NCI-H146 (cell line): ENCODE measurements around the gene IPO13.

Experiments used
- DNase-seq: peaks from one replicate; lab custom pipeline; 2025; lab: John Stamatoyannopoulos, UW

Gene IPO13

DNA sequence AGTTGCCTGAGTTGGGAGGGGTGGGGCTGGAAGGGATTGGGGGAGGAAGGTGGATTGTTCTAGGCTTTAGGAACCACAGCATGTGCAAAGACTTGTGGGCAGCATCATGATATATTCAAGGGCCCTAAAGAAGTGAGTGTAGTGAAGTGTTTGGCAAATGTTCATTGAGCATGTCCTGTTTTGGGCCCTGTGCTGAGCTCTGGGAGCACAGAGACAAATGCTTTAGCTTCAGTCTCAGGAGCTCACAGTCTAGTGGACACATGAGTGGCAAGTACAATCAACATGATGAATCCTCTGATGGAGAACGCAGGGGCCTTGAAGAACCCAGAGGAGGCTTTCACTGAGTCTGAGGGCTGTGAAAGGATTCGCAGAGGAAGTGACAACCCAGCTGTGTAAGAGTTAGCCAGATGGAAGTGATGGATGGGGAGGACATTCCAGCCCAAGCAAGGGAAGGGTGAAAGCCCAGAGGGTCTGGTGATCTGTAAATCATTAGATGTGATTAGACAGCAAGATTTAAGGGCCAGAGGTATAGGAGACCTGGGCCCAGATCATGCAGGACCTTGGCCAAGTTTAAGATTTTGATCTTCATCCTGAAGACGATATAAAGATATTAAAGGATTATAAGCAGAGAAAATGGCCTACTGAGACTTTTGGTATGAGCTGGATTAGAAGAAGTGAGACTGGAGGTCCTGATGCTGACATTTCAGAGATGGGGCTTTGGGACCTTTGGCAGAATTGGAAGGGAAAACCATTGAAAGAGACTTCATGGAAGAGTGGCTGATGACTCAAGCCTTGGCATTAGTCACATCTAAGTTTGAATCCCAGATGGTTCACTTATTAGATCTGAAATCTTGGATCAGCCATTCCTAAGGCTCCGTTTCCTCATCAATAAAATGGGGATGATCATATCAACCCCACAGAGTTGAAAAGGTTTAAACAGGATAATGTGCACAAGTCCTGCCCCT is 4.6 kb downstream of the IPO13 start:
- DNase-seq = no peak

GRCh38 chr1:43952731-43953346 is 6.1 kb downstream of the IPO13 start:
- DNase-seq = no peak

DNA sequence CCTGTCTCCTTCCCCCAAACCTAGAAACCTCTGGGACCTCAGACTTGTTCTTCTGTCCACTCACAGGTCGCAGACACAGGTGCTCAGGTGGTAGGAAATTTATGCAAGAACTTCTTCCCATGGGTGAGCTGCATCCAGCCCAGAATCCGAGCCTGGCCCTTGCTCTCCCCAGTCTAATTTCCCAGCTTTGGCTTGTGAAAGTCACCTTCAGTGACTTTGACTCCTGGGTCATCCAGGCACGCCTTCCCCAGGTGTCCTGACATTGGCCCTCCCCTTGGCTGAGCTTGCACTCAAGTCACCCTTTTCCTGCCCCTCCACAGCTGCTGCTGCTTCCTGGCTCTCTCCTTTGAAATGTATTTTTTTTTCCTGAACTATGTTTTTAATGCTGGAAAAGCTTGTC is 6.6 kb downstream of the IPO13 start:
- DNase-seq = no peak

- DNase-seq = no peak
Observed at GRCh38 chr1:43954036-43954435, 7.3 kb downstream of the IPO13 start.

DNA sequence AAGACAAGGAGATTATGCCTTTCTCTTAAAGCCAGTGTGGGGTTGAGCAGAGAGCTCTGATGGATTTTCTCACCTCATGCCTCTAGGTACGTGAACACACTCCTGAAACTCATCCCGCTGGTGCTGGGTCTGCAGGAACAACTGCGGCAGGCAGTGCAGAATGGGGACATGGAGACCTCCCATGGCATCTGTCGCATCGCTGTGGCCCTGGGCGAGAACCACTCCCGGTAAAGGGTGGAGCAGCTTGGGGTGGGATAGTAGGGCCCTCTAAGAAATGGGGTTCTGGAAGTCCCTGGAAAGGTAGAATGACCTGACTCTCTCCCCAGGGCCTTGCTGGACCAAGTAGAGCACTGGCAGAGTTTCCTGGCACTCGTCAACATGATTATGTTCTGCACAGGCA is 9.5 kb downstream of the IPO13 start:
- DNase-seq = no peak

- DNase-seq = no peak
Observed at GRCh38 chr1:43957407-43958040, 10.8 kb downstream of the IPO13 start.

GRCh38 chr1:43958351-43959255 is 11.9 kb downstream of the IPO13 start:
- peak; percentile 31 for DNase-seq

DNA sequence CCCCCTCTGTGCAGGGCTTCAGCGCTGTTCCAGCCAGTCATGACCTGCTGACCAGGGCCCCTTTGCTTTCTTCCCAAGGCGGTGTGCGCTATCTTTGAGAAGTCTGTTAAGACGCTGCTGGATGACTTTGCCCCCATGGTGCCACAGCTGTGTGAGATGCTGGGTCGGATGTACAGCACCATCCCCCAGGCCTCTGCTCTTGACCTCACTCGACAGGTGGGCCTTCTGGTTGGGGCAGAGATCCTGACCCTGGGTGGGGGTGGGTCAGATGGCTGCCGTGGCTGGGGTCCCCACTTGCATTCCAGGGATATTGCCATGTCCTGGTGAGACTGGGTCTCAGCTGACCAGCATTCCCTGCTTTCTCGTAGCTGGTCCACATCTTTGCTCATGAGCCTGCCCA is 14.0 kb downstream of the IPO13 start:
- no peak for DNase-seq

DNA sequence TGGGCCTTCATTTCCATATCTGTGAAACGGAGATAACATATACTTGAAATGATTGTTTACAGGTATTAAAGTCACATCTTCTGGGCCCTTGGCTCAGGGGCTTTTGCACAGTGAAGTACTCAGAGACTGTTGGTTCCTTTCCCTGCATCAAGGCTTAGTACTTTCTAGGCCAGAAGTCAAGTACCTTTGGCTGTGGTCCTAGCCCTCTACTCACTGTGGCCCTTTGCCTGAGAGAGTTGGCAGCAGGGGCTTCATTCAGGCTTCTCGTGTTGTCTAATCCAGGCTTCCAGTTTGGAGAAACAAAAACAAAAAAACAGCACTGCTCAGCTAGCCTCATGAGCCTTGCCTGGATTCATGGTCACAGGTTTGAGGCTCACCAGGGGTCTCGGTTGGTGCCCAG is 14.9 kb downstream of the IPO13 start:
- no peak for DNase-seq

GRCh38 chr1:43962324-43962723 is 15.6 kb downstream of the IPO13 start:
- no peak for DNase-seq

DNA sequence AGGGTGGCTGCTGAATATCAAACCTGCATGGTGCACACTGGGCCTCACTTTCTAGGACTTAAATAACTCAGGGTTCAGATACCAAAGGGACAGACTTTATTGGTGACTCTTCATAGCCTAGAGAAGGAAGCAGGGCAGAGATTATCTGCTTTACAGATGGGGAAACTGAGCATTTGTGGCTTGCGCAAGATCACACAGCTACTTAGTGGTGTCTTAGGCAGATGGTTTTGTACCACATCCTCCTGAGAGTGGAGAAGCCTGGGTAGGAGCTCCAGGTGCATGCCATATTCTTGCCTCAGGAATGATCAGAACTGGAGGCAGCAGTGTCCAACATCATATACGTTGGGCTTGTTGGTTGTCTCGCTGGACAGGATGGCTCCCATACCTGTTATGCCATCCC is 16.3 kb downstream of the IPO13 start:
- no peak for DNase-seq

DNA sequence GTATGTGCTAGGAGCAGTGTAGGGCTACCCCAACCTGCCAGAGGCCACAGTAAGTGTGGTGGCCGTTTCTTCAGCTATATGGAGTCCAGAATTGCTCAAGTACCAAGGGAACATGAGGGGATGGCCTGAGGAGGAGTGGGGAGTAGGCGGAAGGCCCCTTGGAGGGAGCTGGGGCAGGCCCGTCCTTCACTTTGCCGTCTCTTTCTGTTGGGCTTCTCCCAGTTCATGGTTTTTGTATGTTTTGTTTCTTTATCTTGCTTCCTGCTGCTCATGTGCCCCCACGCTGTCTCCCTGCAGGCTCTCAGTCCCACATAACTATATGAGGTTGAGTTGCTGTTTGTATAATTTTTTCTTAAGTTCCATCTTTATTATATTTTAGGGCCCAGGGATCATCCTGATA is 17.1 kb downstream of the IPO13 start:
- no peak for DNase-seq

DNA sequence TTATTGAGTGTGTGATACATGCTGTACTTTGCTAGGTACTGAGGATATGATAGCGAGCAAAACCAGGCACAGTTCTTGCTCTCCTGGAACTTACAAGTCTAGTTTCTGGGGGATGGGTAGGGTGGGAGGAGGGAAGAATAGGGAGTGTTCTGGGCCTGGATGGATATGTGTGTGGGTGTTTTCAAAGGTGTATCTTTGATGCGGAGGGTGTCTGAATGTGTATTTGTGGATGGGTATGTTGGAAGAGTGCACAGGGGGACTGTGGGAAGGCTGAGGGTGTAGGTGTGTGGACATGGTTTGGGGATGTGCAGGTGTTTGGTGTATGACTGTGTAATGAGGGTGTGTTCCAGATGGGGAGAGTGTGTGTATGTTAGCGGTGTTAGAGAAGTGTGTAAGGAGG is 18.6 kb downstream of the IPO13 start:
- DNase-seq = no peak

DNA sequence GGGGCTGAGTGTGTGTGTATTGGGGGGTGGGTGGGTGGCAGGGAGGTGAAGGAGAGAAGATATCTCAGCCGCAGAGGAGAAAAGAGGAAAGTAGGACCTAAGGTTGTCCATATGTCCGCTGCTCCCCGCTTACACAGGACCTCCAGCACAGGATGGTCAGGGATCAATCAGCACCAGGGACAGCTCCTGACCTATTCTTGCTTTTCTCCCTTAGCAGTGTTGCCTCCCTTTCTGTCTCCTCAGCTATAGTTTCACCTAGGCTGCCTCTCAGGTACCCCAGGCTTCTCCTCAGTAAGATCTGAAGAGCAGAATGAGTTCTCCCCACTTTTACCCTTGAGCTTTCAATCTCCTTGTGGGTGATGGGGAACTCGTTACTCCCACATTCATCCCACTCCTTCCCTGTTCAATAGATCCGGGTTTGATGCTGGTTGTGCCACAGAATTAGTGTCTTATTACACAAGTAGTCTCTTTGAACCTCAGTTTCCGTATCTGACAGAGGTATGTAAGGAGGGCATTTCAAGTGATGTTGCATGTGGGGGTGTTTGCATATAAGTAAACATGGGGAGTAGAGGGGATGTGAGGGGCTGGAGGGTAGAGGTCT is 21.7 kb downstream of the IPO13 start:
- DNase-seq = no peak

GRCh38 chr1:43969416-43969745 is 22.6 kb downstream of the IPO13 start:
- no peak for DNase-seq

DNA sequence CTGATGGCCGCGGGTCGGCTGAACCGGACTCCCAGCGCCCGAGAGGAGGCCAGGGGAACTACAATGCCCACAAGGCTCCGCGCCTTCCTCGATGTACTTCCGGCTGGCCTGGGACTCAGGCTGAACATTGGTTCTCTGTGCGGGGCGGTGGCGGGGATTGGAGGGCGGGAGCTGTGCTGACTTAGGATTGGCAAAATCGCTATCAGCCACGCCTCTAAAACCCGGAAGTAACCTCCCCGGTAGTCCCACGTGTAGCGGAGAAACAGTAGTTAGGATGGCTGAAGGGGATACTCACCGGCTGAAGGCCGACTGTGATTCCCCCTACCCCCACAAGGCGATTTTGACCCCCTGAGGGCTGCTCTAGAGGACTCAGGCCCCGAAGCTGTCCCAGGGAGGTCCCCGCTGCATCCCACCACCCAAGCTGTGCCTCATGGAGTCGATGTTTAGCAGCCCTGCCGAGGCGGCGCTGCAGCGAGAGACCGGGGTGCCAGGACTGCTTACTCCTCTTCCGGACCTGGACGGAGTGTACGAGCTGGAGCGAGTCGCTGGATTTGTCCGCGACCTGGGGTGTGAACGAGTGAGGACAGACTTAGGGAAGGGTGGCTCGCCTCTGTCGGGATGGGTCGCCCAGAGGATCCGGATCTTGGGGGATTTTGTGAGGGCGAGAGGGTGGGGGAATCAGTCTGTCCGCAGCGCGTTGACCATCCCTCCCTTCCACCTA is 23.2 kb downstream of the IPO13 start, which contains the start of gene DPH2:
DPH2 (plus strand) TSS at position 265 of the 721 bp plus-strand sequence; CDS start at position 431, 166 bp downstream.
- DNase-seq = peak; percentile 94

DNA sequence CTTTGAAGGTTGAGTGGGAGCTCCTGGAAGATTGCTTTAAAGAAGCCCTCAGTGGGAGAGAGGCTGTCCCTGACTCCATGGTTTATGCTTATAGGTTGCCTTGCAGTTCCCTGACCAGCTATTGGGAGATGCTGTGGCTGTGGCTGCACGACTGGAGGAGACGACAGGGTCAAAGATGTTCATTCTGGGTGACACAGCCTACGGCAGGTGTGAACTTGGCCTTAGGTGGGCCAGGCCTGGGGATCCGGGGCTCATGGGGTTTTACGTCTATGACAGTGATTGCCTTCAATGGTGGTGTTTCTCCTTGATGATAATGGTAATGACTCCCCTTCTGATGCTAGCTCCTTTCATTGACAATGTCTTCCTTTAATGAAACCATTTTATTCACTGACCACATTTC is 23.8 kb downstream of the IPO13 start:
- DNase-seq = no peak

GRCh38 chr1:43970911-43971310 is 24.2 kb downstream of the IPO13 start:
- DNase-seq = no peak

DNA sequence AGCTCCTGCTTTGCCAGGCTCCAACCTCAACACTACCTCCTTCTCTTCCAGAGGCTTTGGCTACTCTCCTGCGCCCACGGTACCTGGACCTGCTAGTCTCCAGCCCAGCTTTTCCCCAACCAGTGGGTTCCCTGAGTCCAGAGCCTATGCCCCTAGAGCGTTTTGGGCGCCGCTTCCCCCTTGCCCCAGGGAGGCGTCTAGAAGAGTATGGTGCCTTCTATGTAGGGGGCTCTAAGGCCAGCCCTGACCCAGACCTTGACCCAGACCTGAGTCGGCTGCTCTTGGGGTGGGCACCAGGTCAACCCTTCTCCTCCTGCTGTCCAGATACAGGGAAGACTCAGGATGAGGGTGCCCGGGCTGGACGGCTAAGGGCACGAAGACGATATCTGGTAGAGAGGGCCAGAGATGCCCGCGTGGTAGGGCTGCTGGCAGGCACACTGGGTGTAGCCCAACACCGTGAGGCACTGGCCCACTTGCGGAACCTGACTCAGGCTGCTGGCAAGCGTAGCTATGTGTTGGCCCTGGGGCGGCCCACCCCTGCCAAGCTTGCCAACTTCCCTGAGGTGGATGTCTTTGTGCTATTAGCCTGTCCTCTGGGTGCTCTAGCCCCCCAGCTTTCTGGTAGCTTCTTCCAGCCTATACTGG is 24.7 kb downstream of the IPO13 start:
- no peak for DNase-seq

- DNase-seq = peak; percentile 56
Observed at GRCh38 chr1:43973981-43974442, 27.3 kb downstream of the IPO13 start.
